Kidney (tissue), 14 donors: ENCODE measurements around the gene CAMTA1. TPM values are rescaled to one million over a fixed set of nuclear protein-coding genes. Genes with fewer than 3 reads are reported as not detected.
"Not testable (repeated sequence)": the region's sequence is repeated elsewhere in the genome, so short reads cannot be mapped to it uniquely, and the experiment has no call there.

Experiments
- DNase-seq, 5 donors: peaks; one replicate each; pipeline ENCODE4 v3.0.0-alpha.2; 2013 to 2020
- FAIRE-seq: peaks from 2 replicates; lab custom pipeline; 2012; peaks lifted over from hg19 to GRCh38; lab: Jason Lieb, UNC
- H3K27ac ChIP-seq, 2 donors: one replicate each; pipeline ENCODE4 v1.7.0; 2013; ENCODE audit warnings: low read depth in 2 of 2, low read length in 2 of 2, inconsistent platforms in 1 of 2
- H3K27me3 ChIP-seq: one replicate; pipeline ENCODE4 v1.7.1; 2013; ENCODE audit warnings: low read length, inconsistent platforms; ENCODE audit not compliant: control insufficient read depth, insufficient read depth
- H3K36me3 ChIP-seq, 3 donors: one replicate each; pipeline versions ENCODE4 v1.7.0 to v1.7.1; 2013; ENCODE audit warnings: low read length in 3 of 3, control low read depth in 1 of 3, inconsistent platforms in 1 of 3; ENCODE audit not compliant: insufficient read depth in 3 of 3, control insufficient read depth in 2 of 3
- H3K4me1 ChIP-seq, 3 donors: one replicate each; pipeline versions ENCODE4 v1.7.0 to v1.7.1; 2013; ENCODE audit warnings: low read length in 3 of 3, inconsistent platforms in 1 of 3, low read depth in 1 of 3; ENCODE audit not compliant: control insufficient read depth in 2 of 3, insufficient read depth in 2 of 3
- H3K4me3 ChIP-seq, 3 donors: one replicate each; pipeline versions ENCODE4 v1.7.0 to v1.8.1; 2013; ENCODE audit warnings: low read length in 3 of 3, control low read depth in 1 of 3, inconsistent platforms in 1 of 3
- H3K9ac ChIP-seq, 3 donors: one replicate each; pipeline versions ENCODE4 v1.7.0 to v1.7.1; 2013; ENCODE audit warnings: low read length in 3 of 3, control low read depth in 1 of 3, inconsistent platforms in 1 of 3
- H3K9me3 ChIP-seq, 3 donors: one replicate each; pipeline versions ENCODE4 v1.7.0 to v1.7.1; 2013; ENCODE audit warnings: low read length in 3 of 3, control low read depth in 1 of 3, inconsistent platforms in 1 of 3; ENCODE audit not compliant: control insufficient read depth in 2 of 3, insufficient read depth in 1 of 3
- intact Hi-C: fragments of 100-400 bp; cut with DNase I; formaldehyde crosslinking; loops from one replicate; pipeline ENCODE4 v1.11.1; 2022
- polyA plus RNA-seq: library from polyadenylated mRNA; stranded (reverse); fragments of 350-450 nt; fragmentation: Illumina TruSeq; extraction: RNeasy Lipid Tissue Mini Kit (QIAGEN cat#74804); gene quantifications from one replicate; pipeline ENCODE4 v1.2.3, GENCODE V29; 2014; ENCODE audit warnings: low read depth, low replicate concordance; ENCODE audit not compliant: insufficient read depth
- total RNA-seq: library from RNA; stranded (reverse); fragmentation: NEBNext Ultra II Directional; extraction: Animal tissue kit (Norgen Biotek cat#: 25700); gene quantifications from one replicate; pipeline ENCODE4 v1.2.1, GENCODE V29; 2021
- TF ChIP-seq, protein P1 (sequence below): IDR thresholded peaks from 3 replicates; pipeline ENCODE4 v1.5.1; 2012; ENCODE audit warnings: mild to moderate bottlenecking, moderate library complexity, borderline replicate concordance; ENCODE audit not compliant: insufficient read depth; ENCODE audit errors: extremely low read depth
- donor health status: control.
- donor health status: control.
- donor health status: control.
- donor health status: control.
- donor health status: control.
- donor health status: DM: yes; HTN: yes; CAD: no.
- donor health status: Normal renal cell carcinoma (clear cell type).

CAMTA1 gene
- total and polyA plus RNA-seq, 2 donors from 2014 or later: 79.0 to 170 TPM

DNA sequence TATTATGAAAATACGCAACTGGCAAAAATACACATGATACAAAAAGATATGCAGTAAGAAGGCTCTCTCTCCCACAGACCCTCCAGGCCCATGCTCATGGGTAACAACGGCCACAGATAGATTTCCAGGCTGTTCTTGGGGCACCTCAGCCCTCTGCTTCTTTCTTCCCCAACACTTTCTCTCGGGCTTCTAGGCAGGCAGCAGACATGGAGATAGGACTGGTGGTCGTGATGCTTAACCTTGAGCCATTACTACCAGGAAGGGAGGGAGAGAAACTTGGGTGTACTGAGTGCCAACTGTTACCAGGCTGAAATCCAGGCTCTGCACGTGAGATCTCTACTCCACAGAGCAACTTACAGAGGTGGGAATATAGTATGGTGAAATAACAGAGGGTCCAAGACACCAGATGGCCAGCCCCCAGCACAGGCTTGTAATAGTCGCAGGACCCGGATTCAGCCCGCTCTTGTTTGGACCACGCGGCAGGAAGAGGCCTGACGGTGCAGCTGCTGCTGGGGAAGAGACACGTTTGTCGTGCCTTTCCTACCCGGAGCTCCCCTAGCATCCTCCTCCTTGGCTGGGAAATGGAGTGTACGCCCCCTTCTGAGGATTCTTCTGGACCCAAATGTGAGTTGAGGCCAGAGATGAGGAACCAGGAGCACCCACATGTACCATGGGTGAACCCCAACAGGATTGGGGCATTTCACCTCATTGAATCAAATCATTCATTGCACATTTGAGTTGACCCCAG, 544.8 kb downstream of the CAMTA1 start:
- TF ChIP-seq, protein P1, sequence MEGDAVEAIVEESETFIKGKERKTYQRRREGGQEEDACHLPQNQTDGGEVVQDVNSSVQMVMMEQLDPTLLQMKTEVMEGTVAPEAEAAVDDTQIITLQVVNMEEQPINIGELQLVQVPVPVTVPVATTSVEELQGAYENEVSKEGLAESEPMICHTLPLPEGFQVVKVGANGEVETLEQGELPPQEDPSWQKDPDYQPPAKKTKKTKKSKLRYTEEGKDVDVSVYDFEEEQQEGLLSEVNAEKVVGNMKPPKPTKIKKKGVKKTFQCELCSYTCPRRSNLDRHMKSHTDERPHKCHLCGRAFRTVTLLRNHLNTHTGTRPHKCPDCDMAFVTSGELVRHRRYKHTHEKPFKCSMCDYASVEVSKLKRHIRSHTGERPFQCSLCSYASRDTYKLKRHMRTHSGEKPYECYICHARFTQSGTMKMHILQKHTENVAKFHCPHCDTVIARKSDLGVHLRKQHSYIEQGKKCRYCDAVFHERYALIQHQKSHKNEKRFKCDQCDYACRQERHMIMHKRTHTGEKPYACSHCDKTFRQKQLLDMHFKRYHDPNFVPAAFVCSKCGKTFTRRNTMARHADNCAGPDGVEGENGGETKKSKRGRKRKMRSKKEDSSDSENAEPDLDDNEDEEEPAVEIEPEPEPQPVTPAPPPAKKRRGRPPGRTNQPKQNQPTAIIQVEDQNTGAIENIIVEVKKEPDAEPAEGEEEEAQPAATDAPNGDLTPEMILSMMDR: no peak
- no peaks in the 10 kb centered on the region for H3K36me3 ChIP-seq
- peaks cover 0 to 5% (median 0%) of the 10 kb centered on the region in 3 donors for H3K4me1 ChIP-seq
- intact Hi-C loops: no loop called here
- H3K9ac ChIP-seq: no peak overlapping the region
- no peak overlapping the region for H3K27ac ChIP-seq
- no peak overlapping the region for H3K4me3 ChIP-seq
- DNase-seq: peak in 1 of 5 donors; percentile 12
- no peak for FAIRE-seq
- H3K27me3 ChIP-seq: no peaks in the 10 kb centered on the region
- peaks cover 0 to 8% (median 2%) of the 10 kb centered on the region in 3 donors for H3K9me3 ChIP-seq

DNA sequence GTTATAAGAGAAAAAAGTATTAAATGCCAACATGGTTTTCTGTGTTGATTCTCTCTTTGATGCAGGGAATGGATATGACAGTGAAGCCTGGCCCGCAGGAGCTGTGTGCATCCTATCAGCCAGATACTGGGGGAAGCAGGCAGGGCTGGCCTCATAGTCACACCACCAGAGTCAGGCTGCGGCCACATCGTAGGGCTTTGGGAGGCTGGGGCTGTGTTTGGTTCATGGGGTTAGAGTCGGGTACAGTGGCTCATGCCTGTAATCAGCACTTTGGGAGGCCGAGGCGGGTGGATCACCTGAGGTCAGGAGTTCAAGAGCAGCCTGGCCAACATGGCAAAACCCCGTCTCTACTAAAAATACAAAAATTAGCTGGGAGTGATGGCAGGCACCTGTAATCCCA, 545.5 kb downstream of the CAMTA1 start:
- H3K4me3 ChIP-seq, FAIRE-seq, H3K9me3 ChIP-seq, intact Hi-C loops, H3K27me3 ChIP-seq, H3K4me1 ChIP-seq, H3K27ac ChIP-seq, H3K36me3 ChIP-seq, H3K9ac ChIP-seq: not testable (repeated sequence)
- DNase-seq: peak in 1 of 5 donors; percentile 22

- Histone ChIP-seq H3K36me3 (no peaks in the 10 kb centered on the region), H3K9ac (no peak overlapping the region), H3K27ac (no peak overlapping the region), H3K27me3 (no peaks in the 10 kb centered on the region), H3K9me3 (peaks cover 0 to 8% (median 2%) of the 10 kb centered on the region in 3 donors), H3K4me3 (no peak overlapping the region), H3K4me1 (peaks cover 0 to 5% (median 0%) of the 10 kb centered on the region in 3 donors)
- DNase-seq (peak in 2 of 5 donors; percentile 14 to 25), FAIRE-seq (no peak)
- TF ChIP-seq, protein P1: no peak
- intact Hi-C loops: no loop called here
These were observed 546.8 kb downstream of the CAMTA1 start for GRCh38 chr1:7331926-7332535.

- no peak overlapping the region for H3K27ac ChIP-seq
- no peaks in the 10 kb centered on the region for H3K27me3 ChIP-seq
- no peak overlapping the region for H3K9ac ChIP-seq
- no peaks in the 10 kb centered on the region for H3K36me3 ChIP-seq
- TF ChIP-seq, protein P1: no peak
- intact Hi-C loops: no loop called here
- H3K9me3 ChIP-seq: no peaks in the 10 kb centered on the region
- FAIRE-seq: no peak
- DNase-seq: peak in 1 of 5 donors; percentile 33
- H3K4me3 ChIP-seq: no peak overlapping the region
- H3K4me1 ChIP-seq: peaks cover 0 to 5% (median 0%) of the 10 kb centered on the region in 3 donors
These were observed 547.8 kb downstream of the CAMTA1 start for GRCh38 chr1:7333094-7333493.
